ENCODE results near the gene FEZ2.

The FEZ2 gene

DNA sequence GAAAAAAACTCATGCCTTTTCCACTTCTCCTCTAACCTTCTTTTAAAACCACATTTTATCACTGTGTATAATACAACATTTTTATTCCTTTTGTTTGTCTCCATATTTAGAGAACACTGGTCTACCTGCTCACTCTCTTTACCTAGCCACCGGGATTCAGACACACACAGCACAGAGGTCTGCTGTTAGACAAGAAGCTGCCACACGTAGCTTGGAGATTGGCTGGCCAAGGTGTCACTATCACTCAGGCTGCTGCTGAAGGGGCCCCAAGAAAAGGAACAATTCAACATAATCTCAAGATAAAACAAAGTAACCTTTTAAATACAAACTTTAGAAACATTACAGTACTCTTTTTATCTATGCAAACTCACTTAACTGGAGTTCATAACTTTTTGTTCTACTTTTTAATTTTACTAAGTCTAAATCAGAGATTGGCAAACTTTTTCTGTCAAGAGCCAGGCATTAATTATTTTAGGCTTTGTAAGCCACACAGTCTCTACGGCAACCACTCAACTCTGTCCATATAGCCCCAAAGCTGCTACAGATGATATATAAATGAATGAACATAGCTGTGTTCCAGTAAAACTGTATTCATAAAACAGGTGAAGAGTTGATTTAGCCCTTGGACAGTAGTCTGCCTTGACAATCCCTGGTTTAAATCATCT, 25.8 kb downstream of the FEZ2 start:
- H3K27me3 ChIP-seq (ENCODE audit: insufficient read depth, low read length), result no peaks in the 10 kb centered on the region
- no peak overlapping the region for H3K18ac ChIP-seq (ENCODE audit: low read length)
- no peak overlapping the region for H3K4me2 ChIP-seq (ENCODE audit: low read length)
- no CpG with 5 or more reads among the region's 3 CpGs for WGBS (ENCODE audit: extremely low coverage, insufficient coverage, insufficient read length)
- H2BK120ac ChIP-seq (ENCODE audit: insufficient read depth, low read length, poor library complexity), result no peak overlapping the region
- H2AK5ac ChIP-seq (ENCODE audit: low read length), result no peak overlapping the region
- DNase-seq, result no peak
- no peak overlapping the region for H2AFZ ChIP-seq (ENCODE audit: insufficient read depth, low read length, poor library complexity)
- H3K23ac ChIP-seq (ENCODE audit: low read length), result no peak overlapping the region
- H3K14ac ChIP-seq (ENCODE audit: low read length), result no peak overlapping the region
- H2BK12ac ChIP-seq (ENCODE audit: low read length), result no peak overlapping the region
- H3K4me1 ChIP-seq (ENCODE audit: control insufficient read depth in 1 of 2, insufficient read depth in 2 of 2, low read length in 2 of 2), result peaks cover 0 to 3% of the 10 kb centered on the region in 2 experiments
- no peak overlapping the region for H3K9ac ChIP-seq (ENCODE audit: low read length)
- H4K12ac ChIP-seq (ENCODE audit: low read depth, low read length), result no peak overlapping the region
- H4K91ac ChIP-seq (ENCODE audit: low read depth, low read length), result no peak overlapping the region
- H3K9me3 ChIP-seq (ENCODE audit: insufficient read depth, low read depth, low read length), result no peaks in the 10 kb centered on the region
- H2BK5ac ChIP-seq (ENCODE audit: low read depth, low read length, poor library complexity), result no peak overlapping the region
- H3K79me1 ChIP-seq (ENCODE audit: low read length), result no peaks in the 10 kb centered on the region
- H3K27ac ChIP-seq (ENCODE audit: low read depth, low read length), result no peak overlapping the region
- no peaks in the 10 kb centered on the region for H3K79me2 ChIP-seq (ENCODE audit: control insufficient read depth, insufficient read depth, low read length, poor library complexity)
- H4K8ac ChIP-seq (ENCODE audit: low read depth, low read length), result no peak overlapping the region
- peaks cover 4 to 7% of the 10 kb centered on the region in 2 experiments for H3K36me3 ChIP-seq (ENCODE audit: control insufficient read depth in 1 of 2, insufficient read depth in 2 of 2, low read length in 2 of 2)
- H3K4ac ChIP-seq (ENCODE audit: low read depth, low read length), result no peak overlapping the region
- no peak overlapping the region for H3K4me3 ChIP-seq (ENCODE audit: low read depth, low read length)

- no peak overlapping the region for H4K91ac ChIP-seq (ENCODE audit: low read depth, low read length)
- no peak overlapping the region for H2AK5ac ChIP-seq (ENCODE audit: low read length)
- H3K23ac ChIP-seq (ENCODE audit: low read length), result no peak overlapping the region
- H2BK5ac ChIP-seq (ENCODE audit: low read depth, low read length, poor library complexity), result no peak overlapping the region
- no peak overlapping the region for H3K4ac ChIP-seq (ENCODE audit: low read depth, low read length)
- no peak overlapping the region for H3K9ac ChIP-seq (ENCODE audit: low read length)
- H4K8ac ChIP-seq (ENCODE audit: low read depth, low read length), result no peak overlapping the region
- H3K36me3 ChIP-seq (ENCODE audit: control insufficient read depth in 1 of 2, insufficient read depth in 2 of 2, low read length in 2 of 2), result peaks cover 5 to 8% of the 10 kb centered on the region in 2 experiments
- H3K4me2 ChIP-seq (ENCODE audit: low read length), result no peak overlapping the region
- H3K79me1 ChIP-seq (ENCODE audit: low read length), result peaks cover under 1% of the 10 kb centered on the region
- no peak overlapping the region for H4K12ac ChIP-seq (ENCODE audit: low read depth, low read length)
- no peak overlapping the region for H3K27ac ChIP-seq (ENCODE audit: low read depth, low read length)
- H3K4me3 ChIP-seq (ENCODE audit: low read depth, low read length), result no peak overlapping the region
- no peak overlapping the region for H3K14ac ChIP-seq (ENCODE audit: low read length)
- no peaks in the 10 kb centered on the region for H3K9me3 ChIP-seq (ENCODE audit: insufficient read depth, low read depth, low read length)
- no peaks in the 10 kb centered on the region for H3K27me3 ChIP-seq (ENCODE audit: insufficient read depth, low read length)
- H3K4me1 ChIP-seq (ENCODE audit: control insufficient read depth in 1 of 2, insufficient read depth in 2 of 2, low read length in 2 of 2), result peaks cover 0 to 3% of the 10 kb centered on the region in 2 experiments
- no peak overlapping the region for H2BK12ac ChIP-seq (ENCODE audit: low read length)
- no peak for DNase-seq
- no peak overlapping the region for H2BK120ac ChIP-seq (ENCODE audit: insufficient read depth, low read length, poor library complexity)
- H2AFZ ChIP-seq (ENCODE audit: insufficient read depth, low read length, poor library complexity), result no peak overlapping the region
- no peak overlapping the region for H3K18ac ChIP-seq (ENCODE audit: low read length)
- no CpG with 5 or more reads among the region's 1 CpG for WGBS (ENCODE audit: extremely low coverage, insufficient coverage, insufficient read length)
- no peaks in the 10 kb centered on the region for H3K79me2 ChIP-seq (ENCODE audit: control insufficient read depth, insufficient read depth, low read length, poor library complexity)
Measured at GRCh38 chr2:36570416-36570815, 27.6 kb downstream of the FEZ2 start.

GRCh38 chr2:36569267-36569856, 28.6 kb downstream of the FEZ2 start:
- Histone ChIP-seq H2AK5ac (ENCODE audit: low read length) (no peak overlapping the region), H3K4ac (ENCODE audit: low read depth, low read length) (no peak overlapping the region)

GRCh38 chr2:36568516-36569246, 29.3 kb downstream of the FEZ2 start:
- H3K4me2 ChIP-seq (ENCODE audit: low read length), result no peak overlapping the region
- H3K4me3 ChIP-seq (ENCODE audit: low read depth, low read length), result no peak overlapping the region
- H2BK120ac ChIP-seq (ENCODE audit: insufficient read depth, low read length, poor library complexity), result no peak overlapping the region
- H3K23ac ChIP-seq (ENCODE audit: low read length), result no peak overlapping the region
- no peak overlapping the region for H3K27ac ChIP-seq (ENCODE audit: low read depth, low read length)
- H3K4me1 ChIP-seq (ENCODE audit: control insufficient read depth in 1 of 2, insufficient read depth in 2 of 2, low read length in 2 of 2), result peaks cover 2 to 13% of the 10 kb centered on the region in 2 experiments
- H4K8ac ChIP-seq (ENCODE audit: low read depth, low read length), result no peak overlapping the region
- no peaks in the 10 kb centered on the region for H3K27me3 ChIP-seq (ENCODE audit: insufficient read depth, low read length)
- H4K12ac ChIP-seq (ENCODE audit: low read depth, low read length), result no peak overlapping the region
- no peak overlapping the region for H2BK12ac ChIP-seq (ENCODE audit: low read length)
- no peak overlapping the region for H2AK5ac ChIP-seq (ENCODE audit: low read length)
- no peak for DNase-seq
- H3K9me3 ChIP-seq (ENCODE audit: insufficient read depth, low read depth, low read length), result no peaks in the 10 kb centered on the region
- H3K79me2 ChIP-seq (ENCODE audit: control insufficient read depth, insufficient read depth, low read length, poor library complexity), result no peaks in the 10 kb centered on the region
- no CpG with 5 or more reads among the region's 6 CpGs for WGBS (ENCODE audit: extremely low coverage, insufficient coverage, insufficient read length)
- no peak overlapping the region for H2AFZ ChIP-seq (ENCODE audit: insufficient read depth, low read length, poor library complexity)
- peaks cover 5% of the 10 kb centered on the region for H3K79me1 ChIP-seq (ENCODE audit: low read length)
- no peak overlapping the region for H4K91ac ChIP-seq (ENCODE audit: low read depth, low read length)
- no peak overlapping the region for H3K18ac ChIP-seq (ENCODE audit: low read length)
- H3K14ac ChIP-seq (ENCODE audit: low read length), result no peak overlapping the region
- peaks cover 5 to 7% of the 10 kb centered on the region in 2 experiments for H3K36me3 ChIP-seq (ENCODE audit: control insufficient read depth in 1 of 2, insufficient read depth in 2 of 2, low read length in 2 of 2)
- no peak overlapping the region for H3K4ac ChIP-seq (ENCODE audit: low read depth, low read length)
- H3K9ac ChIP-seq (ENCODE audit: low read length), result no peak overlapping the region
- peak overlapping the region; percentile 62 for H2BK5ac ChIP-seq (ENCODE audit: low read depth, low read length, poor library complexity)

More at GRCh38 chr2:36569267-36569856, 28.6 kb downstream of the FEZ2 start:
- Histone ChIP-seq H2BK120ac (ENCODE audit: insufficient read depth, low read length, poor library complexity) (no peak overlapping the region), H3K9me3 (ENCODE audit: insufficient read depth, low read depth, low read length) (no peaks in the 10 kb centered on the region), H4K91ac (ENCODE audit: low read depth, low read length) (no peak overlapping the region), H3K9ac (ENCODE audit: low read length) (no peak overlapping the region), H2BK12ac (ENCODE audit: low read length) (no peak overlapping the region), H2AFZ (ENCODE audit: insufficient read depth, low read length, poor library complexity) (no peak overlapping the region), H3K27ac (ENCODE audit: low read depth, low read length) (no peak overlapping the region), H3K79me2 (ENCODE audit: control insufficient read depth, insufficient read depth, low read length, poor library complexity) (no peaks in the 10 kb centered on the region), H3K4me3 (ENCODE audit: low read depth, low read length) (no peak overlapping the region), H3K79me1 (ENCODE audit: low read length) (peaks cover 2% of the 10 kb centered on the region), H3K4me2 (ENCODE audit: low read length) (no peak overlapping the region), H3K36me3 (ENCODE audit: control insufficient read depth in 1 of 2, insufficient read depth in 2 of 2, low read length in 2 of 2) (peaks cover 5 to 7% of the 10 kb centered on the region in 2 experiments), H3K4me1 (ENCODE audit: control insufficient read depth in 1 of 2, insufficient read depth in 2 of 2, low read length in 2 of 2) (peaks cover 0 to 8% of the 10 kb centered on the region in 2 experiments), H3K14ac (ENCODE audit: low read length) (no peak overlapping the region), H3K18ac (ENCODE audit: low read length) (no peak overlapping the region), H4K12ac (ENCODE audit: low read depth, low read length) (no peak overlapping the region), H4K8ac (ENCODE audit: low read depth, low read length) (no peak overlapping the region), H3K23ac (ENCODE audit: low read length) (no peak overlapping the region), H2BK5ac (ENCODE audit: low read depth, low read length, poor library complexity) (no peak overlapping the region), H3K27me3 (ENCODE audit: insufficient read depth, low read length) (no peaks in the 10 kb centered on the region)
- WGBS (ENCODE audit: extremely low coverage, insufficient coverage, insufficient read length), result no CpG with 5 or more reads among the region's 3 CpGs
- DNase-seq, result no peak
